OCI-LY7 (cell line): ENCODE data around the gene NLRC3.

ENCODE experiments used
- CTCF ChIP-seq: fragments of 200-600 bp; sonication (generic); conservative IDR thresholded peaks from 2 replicates; pipeline ENCODE4 v1.5.1; 2014; ENCODE audit warnings: mild to moderate bottlenecking, antibody characterized with exemption, low read length, moderate library complexity, mixed read lengths
- EZH2phosphoT487 ChIP-seq: fragments of 200-600 bp; sonication (generic); IDR thresholded peaks from 2 replicates; pipeline ENCODE4 v1.6.1; 2018; ENCODE audit warnings: low read depth, borderline replicate concordance, mild to moderate bottlenecking, mixed run types, antibody characterized with exemption, low read length, moderate library complexity, mixed read lengths

- TF ChIP-seq CTCF: no peak
- no peak for TF ChIP-seq EZH2phosphoT487
These were observed 3.5 kb upstream of the NLRC3 start for GRCh38 chr16:3580686-3581085.
